Non-pigmented ciliary epithelial cell (primary cell): ENCODE data around the gene NKIRAS2.

Source experiments
- DNase-seq: peaks from one replicate; pipeline ENCODE4 v3.0.0-alpha.2; 2010; ENCODE audit warnings: low read depth

The NKIRAS2 gene

GRCh38 chr17:42026857-42027589 lies 7.1 kb downstream of the NKIRAS2 start:
- DNase-seq, result no peak

DNA sequence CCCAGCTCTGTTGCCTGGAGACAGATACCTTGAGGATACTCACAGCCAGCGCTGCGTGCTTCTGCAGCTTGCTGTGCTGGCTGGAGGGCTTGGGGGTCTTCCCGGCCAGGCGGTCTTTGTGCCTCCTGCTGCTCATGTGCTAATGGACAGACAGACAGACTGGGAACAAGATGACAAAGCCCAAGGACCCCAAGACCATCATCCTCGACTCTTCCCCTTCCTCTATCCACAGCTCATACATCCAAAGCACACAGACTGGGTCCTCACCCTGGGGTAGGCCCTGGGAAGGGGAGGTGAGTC lies 7.7 kb downstream of the NKIRAS2 start:
- no peak for DNase-seq

DNA sequence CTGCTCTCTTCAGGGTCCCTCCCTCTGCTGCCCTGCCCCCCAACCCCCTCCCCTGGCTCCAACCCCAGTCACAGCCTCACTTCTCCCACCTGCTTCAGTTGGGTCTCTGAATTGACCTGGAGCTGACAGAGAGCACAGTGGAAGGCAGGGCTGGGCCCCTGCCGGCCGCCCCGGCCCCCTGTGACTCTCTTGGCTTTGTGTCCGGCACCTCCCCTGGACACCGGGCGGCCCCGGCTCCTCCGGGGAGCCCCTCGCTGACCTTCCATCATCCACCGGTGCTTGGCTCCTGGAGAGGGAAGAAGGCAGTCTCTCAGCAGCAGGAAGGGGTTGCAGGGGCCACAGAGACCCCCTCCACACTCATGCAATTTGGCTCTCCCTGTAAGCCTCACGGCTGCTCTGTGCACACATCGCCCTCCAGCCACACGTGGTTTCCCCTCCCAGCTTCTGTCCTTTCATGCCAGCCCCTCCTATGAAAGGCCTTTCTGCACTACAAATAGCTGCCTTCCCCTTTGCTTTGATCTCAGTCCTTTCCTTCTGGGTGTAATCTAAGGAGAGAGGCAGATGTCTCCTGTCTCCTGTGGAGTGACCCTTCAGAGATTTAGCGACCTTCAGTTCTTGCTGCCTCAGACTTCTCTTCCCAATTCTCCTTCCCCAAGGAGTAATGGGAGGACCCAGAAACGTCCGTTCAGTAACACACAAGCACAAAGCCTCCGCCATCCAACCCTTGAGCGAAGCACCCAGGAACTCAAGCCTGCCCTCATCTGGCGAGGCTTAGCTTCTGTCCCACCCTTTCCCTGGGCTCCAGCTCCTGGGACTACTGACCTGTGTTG lies 8.3 kb downstream of the NKIRAS2 start:
- no peak for DNase-seq

GRCh38 chr17:42028791-42029127 lies 8.9 kb downstream of the NKIRAS2 start:
- no peak for DNase-seq

- no peak for DNase-seq
These were observed 11.7 kb downstream of the NKIRAS2 start for GRCh38 chr17:42031584-42031983.

DNA sequence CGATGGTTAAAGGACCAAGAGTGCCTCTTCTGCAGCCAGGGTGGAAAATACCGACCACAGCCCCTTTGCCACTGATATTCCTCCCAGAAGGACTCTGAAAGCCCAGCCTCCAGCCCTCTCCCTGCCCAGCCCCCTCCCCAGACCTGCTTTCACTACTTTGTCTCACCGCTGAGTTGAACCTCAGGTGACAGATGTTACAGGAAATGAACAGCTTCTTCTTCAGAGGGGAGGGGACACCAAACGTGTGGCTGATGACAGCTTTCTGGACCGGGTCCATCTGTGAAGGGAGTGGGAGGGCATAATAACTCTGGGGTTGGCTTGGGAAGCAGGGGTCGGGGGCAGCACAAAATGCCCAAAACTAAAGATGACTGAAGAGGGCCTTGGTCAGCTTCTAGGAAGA lies 14.2 kb downstream of the NKIRAS2 start:
- DNase-seq, result no peak

DNA sequence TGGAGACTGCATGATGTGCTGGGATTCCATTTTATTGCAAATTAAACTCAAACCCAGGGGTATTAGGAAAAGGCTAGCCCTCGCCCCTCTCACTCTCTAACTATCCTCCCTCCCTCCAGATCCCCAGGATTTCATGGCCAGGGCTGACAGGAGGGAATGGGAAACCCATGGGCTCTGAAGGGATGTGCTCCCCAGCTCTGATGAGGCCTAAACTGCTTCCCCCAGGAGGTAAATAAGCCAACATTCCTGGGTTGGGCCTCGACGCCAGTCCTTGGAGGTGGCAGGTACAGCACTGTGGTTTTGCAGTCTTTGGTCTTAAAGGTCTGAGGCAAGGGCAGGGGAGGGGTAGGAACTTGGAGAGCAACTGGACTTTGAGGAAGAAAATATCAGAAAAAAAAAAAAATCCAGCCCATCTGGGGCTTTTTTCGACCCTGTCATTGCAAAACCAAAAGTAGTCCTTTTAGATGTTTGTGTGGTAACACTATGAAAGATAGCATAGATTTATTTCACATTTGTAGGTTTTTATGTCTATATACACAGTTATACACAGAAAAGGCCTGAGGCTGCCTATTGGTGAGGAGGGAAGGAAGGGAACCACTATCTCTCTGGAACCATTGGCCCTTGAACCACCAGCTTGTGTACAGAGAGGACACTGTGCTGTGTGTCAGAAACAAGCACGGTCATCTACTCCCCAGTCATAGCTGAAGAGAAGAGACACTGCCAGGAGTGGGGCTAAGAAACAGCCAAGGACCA lies 18.5 kb downstream of the NKIRAS2 start:
- no peak for DNase-seq

DNA sequence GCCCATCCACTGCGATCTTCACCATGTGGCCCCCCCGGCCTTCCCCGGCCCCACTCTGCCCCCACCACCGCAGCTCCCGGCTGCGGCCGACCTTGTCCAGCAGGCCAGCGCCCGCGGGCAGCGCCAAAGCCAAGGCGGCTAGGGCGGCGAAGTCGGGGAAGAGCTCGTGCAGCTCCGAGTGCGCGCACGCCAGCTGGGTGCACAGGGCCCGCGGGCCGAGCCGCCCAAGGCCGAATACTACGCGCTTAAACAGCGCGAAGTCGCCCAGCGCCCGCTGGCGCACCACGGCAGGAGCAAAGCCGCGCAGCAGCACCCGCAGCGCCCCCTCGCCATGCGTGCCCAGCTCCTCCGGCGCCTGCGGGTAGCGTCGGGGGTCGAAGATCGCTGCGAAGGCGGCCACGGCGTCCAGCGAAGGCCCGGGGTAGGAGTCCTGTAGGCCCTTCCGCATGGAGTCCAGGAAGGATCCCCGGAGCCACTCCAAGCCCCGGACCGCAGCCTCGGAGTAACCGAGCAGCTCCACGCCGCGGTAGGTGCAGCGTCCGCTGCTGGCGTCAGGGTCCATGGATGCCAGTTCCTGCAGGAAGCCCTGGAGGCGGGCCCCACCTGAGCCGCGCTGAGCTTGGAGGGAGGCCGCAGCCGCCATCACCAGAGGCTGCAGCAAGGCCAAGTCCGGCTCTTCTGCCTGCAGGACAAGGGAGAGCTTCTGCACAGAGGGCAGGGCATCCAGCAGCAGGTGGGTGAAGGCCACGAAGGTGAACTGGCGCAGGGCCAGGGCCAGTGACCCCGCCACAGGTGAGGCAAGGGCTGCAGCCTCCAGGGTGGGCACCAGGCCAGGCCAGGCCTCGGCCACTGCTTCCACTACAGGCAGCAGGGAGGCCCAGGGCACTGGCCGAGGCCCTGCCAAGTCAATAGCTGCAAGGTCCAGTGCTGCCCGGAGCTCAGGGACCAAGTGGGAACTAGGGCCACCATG lies 20.2 kb downstream of the NKIRAS2 start:
- DNase-seq, result no peak

DNA sequence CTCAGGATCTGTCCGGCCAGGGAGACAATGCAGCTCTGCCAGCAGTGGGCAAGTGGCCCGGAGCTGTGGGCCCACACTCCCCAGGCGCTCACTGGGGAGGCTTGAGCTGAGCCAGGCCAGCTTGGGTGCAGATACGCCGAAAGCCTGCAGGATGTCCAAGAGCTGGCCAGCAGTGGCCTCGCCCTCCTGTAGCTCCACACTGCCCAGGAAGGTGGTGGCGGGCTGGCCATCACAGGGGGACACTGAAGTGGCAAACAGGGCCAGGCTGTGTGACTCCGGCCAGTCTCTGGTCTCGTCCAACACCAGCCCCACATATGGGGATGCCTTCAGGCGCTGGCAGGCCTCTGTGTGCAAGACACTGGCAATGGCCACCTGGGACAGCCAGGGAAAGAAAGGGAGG lies 20.9 kb downstream of the NKIRAS2 start:
- DNase-seq, result no peak

GRCh38 chr17:42041619-42042018 lies 21.7 kb downstream of the NKIRAS2 start:
- DNase-seq, result no peak

DNA sequence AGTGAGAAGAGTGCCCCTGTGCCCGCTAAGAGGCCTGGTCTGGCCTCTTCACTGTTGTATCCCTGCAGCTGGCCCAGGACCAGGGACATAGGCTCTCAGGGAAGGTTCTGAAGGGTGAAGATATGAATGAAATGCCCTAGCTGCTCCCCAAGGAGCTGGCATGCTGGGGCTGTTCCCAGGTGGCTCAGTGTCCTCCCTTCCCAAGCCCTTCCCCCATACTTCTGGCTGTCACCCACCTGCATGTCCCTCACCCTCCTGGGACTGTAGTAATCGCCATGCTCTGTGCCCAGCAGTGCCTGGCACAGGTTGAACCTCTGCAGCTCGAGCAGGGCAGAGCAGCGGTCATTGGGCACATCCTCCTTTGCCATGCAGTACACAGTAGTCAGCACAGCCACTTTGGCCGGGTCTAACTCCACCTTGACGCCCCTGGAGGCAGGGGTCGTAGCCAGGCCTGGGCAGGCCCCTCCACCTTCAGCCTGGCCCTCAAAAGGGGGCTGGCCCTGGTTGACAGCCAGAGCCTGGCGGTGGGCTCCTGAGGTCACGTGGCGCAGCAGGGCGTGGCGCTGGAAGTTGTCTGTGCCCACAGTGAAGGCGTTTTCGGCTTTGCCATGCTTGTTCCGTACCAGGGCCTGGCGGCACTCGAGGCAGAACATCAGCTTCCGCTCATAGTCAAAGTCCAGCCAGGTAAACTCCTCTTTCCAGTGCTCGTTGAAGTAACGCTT lies 22.9 kb downstream of the NKIRAS2 start:
- no peak for DNase-seq

- no peak for DNase-seq
These were observed 25.8 kb downstream of the NKIRAS2 start for GRCh38 chr17:42045719-42046118.

- no peak for DNase-seq
These were observed 27.5 kb downstream of the NKIRAS2 start for GRCh38 chr17:42047343-42047742.

DNA sequence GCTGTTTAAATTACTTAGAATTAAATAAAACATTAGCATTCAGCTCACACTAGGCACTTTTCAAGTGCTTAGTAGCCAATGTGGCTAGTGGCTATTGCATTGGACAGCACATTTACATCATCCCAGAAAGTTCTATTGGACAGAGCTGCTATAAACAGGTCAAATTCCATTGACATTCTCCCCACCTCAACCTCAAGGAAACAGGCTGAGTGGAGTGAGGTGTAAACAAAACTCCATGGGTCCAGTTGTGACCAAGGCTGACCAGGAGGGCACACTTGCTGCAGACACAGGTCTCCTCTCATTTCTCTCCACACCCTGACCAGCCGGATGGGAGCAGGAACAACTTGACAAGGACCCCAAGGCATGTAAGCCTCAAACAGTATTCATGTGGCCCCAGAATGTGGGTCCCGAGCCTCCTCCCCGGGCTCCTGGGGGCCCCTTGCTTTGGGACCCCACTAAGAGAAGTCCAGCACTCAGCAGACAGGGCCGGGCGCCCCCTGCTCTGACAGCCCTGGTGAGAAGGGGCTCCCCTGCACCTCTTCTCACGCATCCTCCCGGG lies 30.0 kb downstream of the NKIRAS2 start:
- DNase-seq, result no peak

DNA sequence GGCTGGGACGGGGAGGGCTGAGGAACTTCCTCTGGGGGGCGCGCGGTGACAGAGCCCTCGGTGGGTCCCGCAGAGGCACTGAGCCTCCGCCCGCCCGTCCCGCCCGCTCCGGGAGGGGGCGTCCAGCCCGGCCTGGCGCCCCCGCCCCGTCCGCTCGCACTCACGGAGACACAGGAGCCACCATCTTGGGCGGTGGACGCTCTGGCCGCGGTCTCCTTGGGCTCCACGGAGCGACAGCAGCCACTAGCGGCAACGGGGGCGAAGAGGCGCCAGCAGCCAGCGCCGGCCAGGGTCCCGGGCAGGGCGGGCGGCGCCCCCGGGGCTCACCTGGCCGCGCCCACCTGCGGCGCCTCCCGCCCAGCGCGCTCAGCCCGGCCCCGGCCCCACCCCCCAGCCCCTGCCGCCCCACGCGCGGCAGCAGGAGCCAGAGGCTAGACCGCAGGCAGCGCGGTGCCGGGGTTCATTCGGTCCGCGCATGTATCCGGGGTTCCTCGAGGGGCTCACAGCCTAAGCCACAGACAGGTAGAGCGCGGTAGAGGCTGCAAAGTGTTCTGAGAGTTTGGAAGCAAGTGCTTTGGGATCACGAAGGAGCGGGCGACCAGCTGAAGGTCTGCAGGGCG lies 30.6 kb downstream of the NKIRAS2 start, which contains the start of gene C17orf113:
Gene C17orf113, minus strand, starts transcription at position 209 of the 620 bp plus-strand sequence. CDS start 7,225 bp downstream, outside the sequence.
- DNase-seq, result no peak

- no peak for DNase-seq
These were observed 31.1 kb downstream of the NKIRAS2 start for GRCh38 chr17:42051013-42051400.

DNA sequence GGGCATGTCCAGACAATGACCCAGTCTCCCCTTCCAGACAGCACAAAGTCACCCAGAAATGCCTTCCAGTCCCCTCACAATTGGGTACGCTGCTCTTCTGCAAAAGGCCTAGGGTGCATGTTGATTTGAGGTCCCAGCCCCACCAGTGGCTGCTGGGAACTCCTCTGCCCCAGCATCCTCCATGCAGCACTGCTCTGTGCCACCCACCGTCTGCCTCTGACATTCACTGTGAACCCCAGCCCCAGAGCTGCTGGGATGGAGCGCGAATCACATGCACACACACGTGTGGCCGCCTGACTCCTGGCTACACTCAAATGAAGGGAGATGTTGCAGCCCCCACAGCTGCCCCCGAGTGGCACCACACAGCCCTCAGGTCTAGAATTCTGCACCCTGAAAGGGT lies 31.8 kb downstream of the NKIRAS2 start:
- DNase-seq, result no peak

DNA sequence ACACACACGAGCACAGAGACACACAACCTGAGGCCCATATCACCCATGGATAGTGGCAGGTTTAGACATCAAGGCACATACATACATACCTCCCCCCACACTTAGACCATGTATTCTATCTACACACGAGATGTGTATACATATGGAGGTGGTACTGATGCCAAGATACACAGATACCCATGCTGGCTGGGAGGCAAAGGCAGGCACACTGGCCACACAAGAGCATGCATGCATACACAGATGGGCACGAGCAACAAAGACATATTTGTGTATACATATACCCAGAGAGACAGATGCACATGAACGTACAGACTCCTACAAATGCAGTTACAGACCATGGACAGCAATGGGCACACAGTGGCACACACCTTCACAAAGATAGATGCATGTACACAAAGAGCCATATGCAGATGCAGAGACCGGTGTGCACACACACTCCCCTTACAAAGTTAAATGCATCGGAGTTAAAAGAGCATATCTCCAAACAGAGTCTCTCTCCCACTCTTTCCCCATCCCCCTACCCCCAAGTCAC lies 32.5 kb downstream of the NKIRAS2 start:
- DNase-seq, result no peak

GRCh38 chr17:42053731-42054500 lies 34.0 kb downstream of the NKIRAS2 start:
- no peak for DNase-seq
